ENCODE results near the gene NPLOC4. TPM values are rescaled to one million over a fixed set of nuclear protein-coding genes. Genes with fewer than 3 reads are reported as not detected.

The NPLOC4 gene
- total and polyA plus RNA-seq, 2 of the 13 experiments (the other 11 are each of a cell fraction or from before 2014, with no cell fraction given) = 57.0 to 97.0 TPM

- TF ChIP-seq MTA3 (CRISPR knock-in tag; IDR thresholded peaks at IDR 0.05) = no peak
- TF ChIP-seq GFI1 (CRISPR knock-in tag; IDR thresholded peaks at IDR 0.05; ENCODE audit: borderline replicate concordance) = no peak
- no peak for TF ChIP-seq MBD4 (IDR thresholded peaks at IDR 0.05; ENCODE audit: borderline replicate concordance, low read length)
- peak; percentile 40; the same call in 1 of the 2 replicates for TF ChIP-seq ATF2 (CRISPR knock-in tag; IDR thresholded peaks at IDR 0.05)
- no peak; the same call in 1 of the 2 replicates for TF ChIP-seq TBP (CRISPR knock-in tag; IDR thresholded peaks at IDR 0.05)
- TF ChIP-seq ZNF3 (CRISPR knock-in tag; IDR thresholded peaks at IDR 0.05) = no peak
- peak; percentile 79 for TF ChIP-seq ZFX (CRISPR knock-in tag; IDR thresholded peaks at IDR 0.05; ENCODE audit: low read depth)
- no peak for TF ChIP-seq ZNF101 (CRISPR knock-in tag; IDR thresholded peaks at IDR 0.05; ENCODE audit: borderline replicate concordance, low read depth)
- peak; percentile 59; the same call in 1 of the 2 replicates for TF ChIP-seq YEATS4 (CRISPR knock-in tag; IDR thresholded peaks at IDR 0.05; ENCODE audit: borderline replicate concordance)
- no peak for TF ChIP-seq SP140L (CRISPR knock-in tag; IDR thresholded peaks at IDR 0.05; ENCODE audit: borderline replicate concordance)
- no peak for TF ChIP-seq MAFG (CRISPR knock-in tag; IDR thresholded peaks at IDR 0.05)
- TF ChIP-seq RBFOX2 (IDR thresholded peaks at IDR 0.05; ENCODE audit: low read depth, low read length) = peak; percentile 67
- TF ChIP-seq TFAP4 (IDR thresholded peaks at IDR 0.05; ENCODE audit: borderline replicate concordance, low read depth) = peak; percentile 8; the same call in 1 of the 2 replicates
- TF ChIP-seq ZNF768 (CRISPR knock-in tag; IDR thresholded peaks at IDR 0.05) = peak; percentile 20; the same call in 1 of the 2 replicates
- TF ChIP-seq ZNF605 (CRISPR knock-in tag; IDR thresholded peaks at IDR 0.05) = no peak
- TF ChIP-seq CAMTA2 (CRISPR knock-in tag; IDR thresholded peaks at IDR 0.05; ENCODE audit: borderline replicate concordance) = 0 out of 2 replicates have a peak, but pooled peaks have one; percentile 35
- TF ChIP-seq POLR2G (IDR thresholded peaks at IDR 0.05; ENCODE audit: low read depth, low read length) = peak; percentile 62
- no peak for TF ChIP-seq ZNF720 (CRISPR knock-in tag; IDR thresholded peaks at IDR 0.05)
- peak; percentile 48; the same call in 1 of the 2 replicates for TF ChIP-seq SALL1 (CRISPR knock-in tag; IDR thresholded peaks at IDR 0.05)
- no peak for TF ChIP-seq GATA4 (IDR thresholded peaks at IDR 0.05; ENCODE audit: borderline replicate concordance, low read depth)
- TF ChIP-seq ISL2 (CRISPR knock-in tag; IDR thresholded peaks at IDR 0.05) = no peak; the same call in 1 of the 2 replicates
- TF ChIP-seq TFDP1 (CRISPR knock-in tag; IDR thresholded peaks at IDR 0.05; ENCODE audit: borderline replicate concordance) = no peak; the same call in 1 of the 2 replicates
- TF ChIP-seq HNRNPL (IDR thresholded peaks at IDR 0.05; ENCODE audit: low read depth, low read length) = no peak
- TF ChIP-seq MAF1 (CRISPR knock-in tag; IDR thresholded peaks at IDR 0.05; ENCODE audit: borderline replicate concordance) = no peak
- no peak for TF ChIP-seq SP2 (CRISPR knock-in tag; IDR thresholded peaks at IDR 0.05)
- TF ChIP-seq ZFP82 (CRISPR knock-in tag; IDR thresholded peaks at IDR 0.05; ENCODE audit: borderline replicate concordance) = peak; percentile 65; the same call in 1 of the 2 replicates
- no peak for TF ChIP-seq ONECUT2 (CRISPR knock-in tag; IDR thresholded peaks at IDR 0.05)
- no peak for TF ChIP-seq ZNF207 (IDR thresholded peaks at IDR 0.05; ENCODE audit: borderline replicate concordance)
- TF ChIP-seq RAD21 (CRISPR knock-in tag; IDR thresholded peaks at IDR 0.05) = no peak
Measured at GRCh38 chr17:81514739-81515529, 122.0 kb downstream of the NPLOC4 start (continued).

Measured in HepG2 (cell line).